A549 (cell line): ENCODE measurements around the gene IDH2. TPM values are rescaled to one million over a fixed set of nuclear protein-coding genes. Genes with fewer than 3 reads are reported as not detected.
"Not testable (repeated sequence)": the region's sequence is repeated elsewhere in the genome, so short reads cannot be mapped to it uniquely, and the experiment has no call there.

ENCODE experiments used
- ATAC-seq, 2 experiments: fragments of 200-7000 bp in 1 of 2; fragments of >200 bp in 1 of 2; cut with Nextera tagmentation in 1 of 2; cut with Tn5 transposase in 1 of 2; 3 replicates each; pipeline versions ENCODE4 v1.8.0 to v1.9.1; 2018 to 2020; ENCODE audit warnings: mild to moderate bottlenecking in 1 of 2, moderate library complexity in 1 of 2
- CTCF ChIA-PET: fragments of 300-600 bp; sonication (Branson Sonifier 250); formaldehyde crosslinking; extraction: SDS; loops from one replicate; lab custom pipeline; 2021; ENCODE audit warnings: antibody characterized with exemption, inconsistent platforms; lab: Yijun Ruan, JAX
- POLR2A ChIA-PET: fragments of 350-600 bp; formaldehyde crosslinking; extraction: SDS; loops from one replicate; lab custom pipeline; 2021; ENCODE audit warnings: antibody characterized with exemption, inconsistent platforms; lab: Yijun Ruan, JAX
- DNase-seq, 2 experiments: peaks; one replicate each; pipeline versions ENCODE4 v3.0.0 to v3.0.0-alpha.2; 2011 to 2016; ENCODE audit warnings: low read depth in 1 of 2, low spot score in 1 of 2
- FAIRE-seq: peaks from 2 replicates; lab custom pipeline; 2011; peaks lifted over from hg19 to GRCh38; lab: Jason Lieb, UNC
- H3K27ac ChIP-seq, 2 experiments: fragments of >200 bp; sonication (Bioruptor Twin); formaldehyde crosslinking; 3 replicates each; pipeline ENCODE4 v1.5.1; 2016 to 2017
- H3K4me1 ChIP-seq: fragments of >200 bp; sonication (Bioruptor Twin); formaldehyde crosslinking; 3 replicates; pipeline ENCODE4 v1.6.1; 2016
- H3K4me2 ChIP-seq: fragments of >200 bp; sonication (Bioruptor Twin); formaldehyde crosslinking; 3 replicates; pipeline ENCODE4 v1.6.1; 2016
- H3K4me3 ChIP-seq: fragments of >200 bp; sonication (Bioruptor Twin); formaldehyde crosslinking; 3 replicates; pipeline ENCODE4 v1.5.1; 2016
- H3K9me3 ChIP-seq: fragments of >200 bp; sonication (Bioruptor Twin); formaldehyde crosslinking; 3 replicates; pipeline ENCODE4 v1.6.1; 2016
- CBX2 ChIP-seq: fragments of 200-600 bp; sonication (generic); IDR thresholded peaks from 2 replicates; pipeline ENCODE4 v1.6.1; 2016; ENCODE audit warnings: low read depth, mild to moderate bottlenecking, borderline replicate concordance
- CHD2 ChIP-seq: fragments of 150-350 bp; IDR thresholded peaks from 2 replicates; pipeline ENCODE4 v1.6.1; 2014; ENCODE audit warnings: low read length; ENCODE audit not compliant: partially characterized antibody
- E2F6 ChIP-seq: IDR thresholded peaks from 2 replicates; pipeline ENCODE4 v1.6.1; 2012; ENCODE audit warnings: low read depth, borderline replicate concordance
- FOXS1 ChIP-seq: fragments of 250-450 bp; sonication (Bioruptor Pico); IDR thresholded peaks from 2 replicates; pipeline ENCODE4 v1.5.0; 2020; ENCODE audit warnings: mild to moderate bottlenecking, moderate library complexity
- JUNB ChIP-seq: fragments of >200 bp; sonication (Bioruptor Twin); formaldehyde crosslinking; IDR thresholded peaks from 2 replicates; pipeline ENCODE4 v1.6.1; 2016
- MAFK ChIP-seq: fragments of 450-650 bp; IDR thresholded peaks from 2 replicates; pipeline ENCODE4 v1.6.1; 2014; ENCODE audit not compliant: partially characterized antibody
- POLR2AphosphoS2 ChIP-seq: conservative IDR thresholded peaks from 2 replicates; pipeline ENCODE4 v1.6.1; 2012; ENCODE audit warnings: low read length, improper control_type of control experiment, inconsistent platforms
- RARB ChIP-seq: fragments of 250-450 bp; sonication (Bioruptor Pico); IDR thresholded peaks from 2 replicates; pipeline ENCODE4 v1.8.0; 2021; ENCODE audit warnings: mild to moderate bottlenecking, moderate library complexity
- RFX5 ChIP-seq: fragments of 450-650 bp; IDR thresholded peaks from 2 replicates; pipeline ENCODE4 v1.7.1; 2014; ENCODE audit warnings: antibody characterized with exemption, mild to moderate bottlenecking, moderate library complexity
- SREBF2 ChIP-seq: fragments of 450-650 bp; IDR thresholded peaks from 2 replicates; pipeline ENCODE4 v1.6.1; 2014; ENCODE audit warnings: mild to moderate bottlenecking, moderate library complexity
- ZFP36 ChIP-seq: fragments of 450-650 bp; IDR thresholded peaks from 2 replicates; pipeline ENCODE4 v1.6.1; 2014; ENCODE audit warnings: borderline replicate concordance; ENCODE audit not compliant: partially characterized antibody
- ZSCAN20 ChIP-seq: fragments of 250-450 bp; sonication (Bioruptor Pico); IDR thresholded peaks from 2 replicates; pipeline ENCODE4 v1.8.0; 2022; ENCODE audit warnings: mild to moderate bottlenecking, moderate library complexity
- WGBS: methylation state at CpG from one replicate; pipeline ENCODE4 v1.1.6; 2017; ENCODE audit errors: missing lambda C conversion rate; 5-methylcytosine and 5-hydroxymethylcytosine counted together
- polyA plus RNA-seq, 4 experiments: library from polyadenylated mRNA; depleted of rRNA in 3 of 4; stranded (reverse); fragments of >200 nt; fragmentation: RNase III in 1 of 4; extraction: RNeasy Plus Mini Kit Qiagen cat#74134 plus additional on column Dnase treatment in 1 of 4; gene quantifications; 2 replicates in 3 of 4; 3 replicates in 1 of 4; pipeline ENCODE4 v1.2.3, GENCODE V29; 2011 to 2017
- TF ChIP-seq, protein P1 (sequence below): fragments of >200 bp; sonication (Bioruptor Twin); formaldehyde crosslinking; IDR thresholded peaks from 3 replicates; pipeline ENCODE4 v1.6.1; 2016
- TF ChIP-seq, protein P2 (sequence below): fragments of 150-350 bp; IDR thresholded peaks from 2 replicates; pipeline ENCODE4 v1.6.1; 2014; ENCODE audit warnings: low read depth, mild to moderate bottlenecking, low read length
- TF ChIP-seq, protein P3 (sequence below): fragments of 250-450 bp; sonication (Bioruptor Pico); IDR thresholded peaks from 2 replicates; pipeline ENCODE4 v1.5.0; 2021; ENCODE audit warnings: mild to moderate bottlenecking, moderate library complexity, borderline replicate concordance
- TF ChIP-seq, protein P4 (sequence below): IDR thresholded peaks from 2 replicates; pipeline ENCODE4 v1.6.1; 2012

The IDH2 gene
- polyA plus RNA-seq, 2 of the 4 experiments (the other 2 are of a cell fraction), result 31.8 to 32.8 TPM

DNA sequence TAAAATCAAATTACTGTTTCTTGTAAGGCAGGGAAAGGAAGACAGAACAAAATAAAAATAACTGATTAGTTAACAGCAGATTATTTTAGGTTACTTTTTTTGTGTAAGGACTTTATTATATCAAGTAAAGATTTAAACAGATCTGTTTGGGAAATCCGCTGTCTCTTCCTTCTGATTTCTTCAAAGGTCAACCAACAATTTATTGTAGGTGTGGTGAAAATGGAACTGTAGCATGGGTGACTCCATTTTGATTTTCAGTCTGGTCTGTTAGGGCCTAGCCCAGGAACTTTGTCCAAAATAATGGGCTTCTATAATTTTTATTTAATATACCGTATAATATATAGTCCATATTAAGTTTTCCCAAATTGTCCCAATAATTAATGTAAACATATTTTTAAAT lies 13.5 kb upstream of the IDH2 start (continued):
- TF ChIP-seq ZFP36, result no peak

GRCh38 chr15:90114451-90114901 lies 12.2 kb upstream of the IDH2 start:
- TF ChIP-seq, protein P1, sequence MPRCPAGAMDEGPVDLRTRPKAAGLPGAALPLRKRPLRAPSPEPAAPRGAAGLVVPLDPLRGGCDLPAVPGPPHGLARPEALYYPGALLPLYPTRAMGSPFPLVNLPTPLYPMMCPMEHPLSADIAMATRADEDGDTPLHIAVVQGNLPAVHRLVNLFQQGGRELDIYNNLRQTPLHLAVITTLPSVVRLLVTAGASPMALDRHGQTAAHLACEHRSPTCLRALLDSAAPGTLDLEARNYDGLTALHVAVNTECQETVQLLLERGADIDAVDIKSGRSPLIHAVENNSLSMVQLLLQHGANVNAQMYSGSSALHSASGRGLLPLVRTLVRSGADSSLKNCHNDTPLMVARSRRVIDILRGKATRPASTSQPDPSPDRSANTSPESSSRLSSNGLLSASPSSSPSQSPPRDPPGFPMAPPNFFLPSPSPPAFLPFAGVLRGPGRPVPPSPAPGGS, result no peak
- TF ChIP-seq, protein P2, sequence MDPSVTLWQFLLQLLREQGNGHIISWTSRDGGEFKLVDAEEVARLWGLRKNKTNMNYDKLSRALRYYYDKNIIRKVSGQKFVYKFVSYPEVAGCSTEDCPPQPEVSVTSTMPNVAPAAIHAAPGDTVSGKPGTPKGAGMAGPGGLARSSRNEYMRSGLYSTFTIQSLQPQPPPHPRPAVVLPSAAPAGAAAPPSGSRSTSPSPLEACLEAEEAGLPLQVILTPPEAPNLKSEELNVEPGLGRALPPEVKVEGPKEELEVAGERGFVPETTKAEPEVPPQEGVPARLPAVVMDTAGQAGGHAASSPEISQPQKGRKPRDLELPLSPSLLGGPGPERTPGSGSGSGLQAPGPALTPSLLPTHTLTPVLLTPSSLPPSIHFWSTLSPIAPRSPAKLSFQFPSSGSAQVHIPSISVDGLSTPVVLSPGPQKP, result no peak
- TF ChIP-seq, protein P3, sequence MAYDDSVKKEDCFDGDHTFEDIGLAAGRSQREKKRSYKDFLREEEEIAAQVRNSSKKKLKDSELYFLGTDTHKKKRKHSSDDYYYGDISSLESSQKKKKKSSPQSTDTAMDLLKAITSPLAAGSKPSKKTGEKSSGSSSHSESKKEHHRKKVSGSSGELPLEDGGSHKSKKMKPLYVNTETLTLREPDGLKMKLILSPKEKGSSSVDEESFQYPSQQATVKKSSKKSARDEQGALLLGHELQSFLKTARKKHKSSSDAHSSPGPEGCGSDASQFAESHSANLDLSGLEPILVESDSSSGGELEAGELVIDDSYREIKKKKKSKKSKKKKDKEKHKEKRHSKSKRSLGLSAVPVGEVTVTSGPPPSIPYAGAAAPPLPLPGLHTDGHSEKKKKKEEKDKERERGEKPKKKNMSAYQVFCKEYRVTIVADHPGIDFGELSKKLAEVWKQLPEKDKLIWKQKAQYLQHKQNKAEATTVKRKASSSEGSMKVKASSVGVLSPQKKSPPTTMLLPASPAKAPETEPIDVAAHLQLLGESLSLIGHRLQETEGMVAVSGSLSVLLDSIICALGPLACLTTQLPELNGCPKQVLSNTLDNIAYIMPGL (CRISPR knock-in tag), result no peak
- ATAC-seq (no peak), DNase-seq (peak in 1 of 2 experiments; percentile 28), FAIRE-seq (no peak)
- H3K27ac ChIP-seq, result no peak overlapping the region
- no peaks in the 10 kb centered on the region for H3K4me1 ChIP-seq
- ChIA-PET POLR2A (no interaction called here), CTCF (interaction anchor here (1.5 kb wide), 1 partner anchor 26 kb away, joined by 7 read pairs; no protein-coding TSS in a partner anchor)
- H3K4me2 ChIP-seq, result no peak overlapping the region
- H3K9me3 ChIP-seq, result peaks cover 26% of the 10 kb centered on the region
- WGBS, result 3% methylated on average over 2 of the region's 2 CpGs
- H3K4me3 ChIP-seq, result no peak overlapping the region

- DNase-seq, result no peak
These were observed 10.9 kb upstream of the IDH2 start for GRCh38 chr15:90113166-90113565.

DNA sequence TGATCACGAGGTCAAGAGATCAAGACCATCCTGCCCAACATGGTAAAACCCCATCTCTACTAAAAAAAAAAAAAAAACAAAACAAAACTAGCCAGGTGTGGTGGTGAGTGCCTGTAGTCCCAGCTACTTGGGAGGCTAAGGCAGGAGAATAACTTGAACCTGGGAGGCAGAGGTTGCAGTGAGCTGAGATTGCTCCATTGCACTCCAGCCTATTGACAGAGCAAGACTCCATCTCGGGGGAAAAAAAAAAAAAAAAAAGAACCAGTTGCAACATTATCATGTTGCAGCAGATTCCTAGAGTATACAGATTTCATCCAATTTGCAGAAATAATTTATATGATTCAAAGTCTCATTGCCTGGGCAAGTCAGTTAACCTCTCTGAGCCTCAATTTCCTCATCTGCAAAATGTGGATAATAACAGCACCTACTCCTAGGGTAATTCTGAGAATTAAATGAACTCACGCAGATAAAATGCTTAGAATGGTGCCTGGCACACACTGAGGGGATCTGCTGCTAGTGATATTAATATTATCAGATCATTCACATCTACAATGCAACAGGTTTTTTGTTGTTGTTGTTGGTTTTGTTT lies 7.0 kb upstream of the IDH2 start:
- FAIRE-seq, H3K27ac ChIP-seq, H3K4me3 ChIP-seq, H3K4me2 ChIP-seq, DNase-seq, ATAC-seq: not testable (repeated sequence)
- ChIA-PET CTCF (interaction anchor here (0.6 to 11.7 kb wide), 3 partner anchors 23 to 202 kb away, joined by 3 to 94 read pairs (median 4); no protein-coding TSS in a partner anchor), POLR2A (interaction anchor here (0.7 kb wide), 1 partner anchor 9 kb away, joined by 3 read pairs; no protein-coding TSS in a partner anchor)
- Histone ChIP-seq H3K9me3 (peaks cover 13% of the 10 kb centered on the region), H3K4me1 (peaks cover 12% of the 10 kb centered on the region)
- WGBS, result 21% methylated on average over 3 of the region's 3 CpGs

More at GRCh38 chr15:90113166-90113565, 10.9 kb upstream of the IDH2 start:
- Histone ChIP-seq H3K4me1 (no peaks in the 10 kb centered on the region), H3K4me3 (no peak overlapping the region), H3K27ac (no peak overlapping the region), H3K4me2 (no peak overlapping the region), H3K9me3 (peaks cover 26% of the 10 kb centered on the region)
- POLR2A ChIA-PET, result no interaction called here
- FAIRE-seq (no peak), ATAC-seq (no peak)
- CTCF ChIA-PET, result interaction anchor here (0.7 to 1.5 kb wide), 2 partner anchors 25 to 108 kb away, joined by 3 to 7 read pairs; no protein-coding TSS in a partner anchor
- no peak for TF ChIP-seq MAFK
- TF ChIP-seq, protein P2, result no peak
- TF ChIP-seq E2F6, result no peak
- no peak for TF ChIP-seq CBX2
- TF ChIP-seq, protein P4, sequence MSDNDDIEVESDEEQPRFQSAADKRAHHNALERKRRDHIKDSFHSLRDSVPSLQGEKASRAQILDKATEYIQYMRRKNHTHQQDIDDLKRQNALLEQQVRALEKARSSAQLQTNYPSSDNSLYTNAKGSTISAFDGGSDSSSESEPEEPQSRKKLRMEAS, result no peak
- no peak for TF ChIP-seq RFX5
- no peak for TF ChIP-seq FOXS1 (CRISPR knock-in tag)
- TF ChIP-seq, protein P3 (CRISPR knock-in tag), result no peak
- no peak for TF ChIP-seq JUNB
- TF ChIP-seq POLR2AphosphoS2, result no peak
- TF ChIP-seq SREBF2, result no peak
- no peak for TF ChIP-seq ZSCAN20
- no peak for TF ChIP-seq CHD2
- no peak for TF ChIP-seq RARB (CRISPR knock-in tag)
- WGBS, result 72% methylated on average over 6 of the region's 7 CpGs

DNA sequence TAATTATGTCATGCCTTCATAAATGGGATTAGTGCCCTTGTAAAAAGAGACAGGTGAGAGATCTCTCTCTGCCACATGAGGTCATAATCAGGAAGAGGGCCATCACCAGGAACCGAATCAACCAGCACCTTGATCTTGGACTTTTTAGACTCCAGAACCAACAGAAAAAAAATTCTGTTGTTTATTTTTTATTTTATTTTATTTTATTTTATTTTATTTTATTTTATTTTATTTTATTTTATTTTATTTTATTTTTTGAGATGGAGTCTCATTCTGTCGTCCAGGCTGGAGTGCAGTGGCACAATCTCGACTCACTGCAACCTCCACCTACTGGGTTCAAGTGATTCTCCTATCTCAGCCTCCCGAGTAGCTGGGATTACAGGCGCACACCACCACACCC lies 5.8 kb upstream of the IDH2 start:
- ATAC-seq, DNase-seq, FAIRE-seq, POLR2A ChIA-PET, H3K4me2 ChIP-seq, H3K4me3 ChIP-seq, H3K27ac ChIP-seq, H3K9me3 ChIP-seq: not testable (repeated sequence)
- H3K4me1 ChIP-seq, result peaks cover 12% of the 10 kb centered on the region
- CTCF ChIA-PET, result interaction anchor here (3.6 to 11.7 kb wide), 2 partner anchors 22 to 35 kb away, joined by 13 to 94 read pairs; no protein-coding TSS in a partner anchor
- WGBS, result 91% methylated on average over 5 of the region's 5 CpGs
